Measurements from ENCODE around the gene RIT1.

The RIT1 gene

DNA sequence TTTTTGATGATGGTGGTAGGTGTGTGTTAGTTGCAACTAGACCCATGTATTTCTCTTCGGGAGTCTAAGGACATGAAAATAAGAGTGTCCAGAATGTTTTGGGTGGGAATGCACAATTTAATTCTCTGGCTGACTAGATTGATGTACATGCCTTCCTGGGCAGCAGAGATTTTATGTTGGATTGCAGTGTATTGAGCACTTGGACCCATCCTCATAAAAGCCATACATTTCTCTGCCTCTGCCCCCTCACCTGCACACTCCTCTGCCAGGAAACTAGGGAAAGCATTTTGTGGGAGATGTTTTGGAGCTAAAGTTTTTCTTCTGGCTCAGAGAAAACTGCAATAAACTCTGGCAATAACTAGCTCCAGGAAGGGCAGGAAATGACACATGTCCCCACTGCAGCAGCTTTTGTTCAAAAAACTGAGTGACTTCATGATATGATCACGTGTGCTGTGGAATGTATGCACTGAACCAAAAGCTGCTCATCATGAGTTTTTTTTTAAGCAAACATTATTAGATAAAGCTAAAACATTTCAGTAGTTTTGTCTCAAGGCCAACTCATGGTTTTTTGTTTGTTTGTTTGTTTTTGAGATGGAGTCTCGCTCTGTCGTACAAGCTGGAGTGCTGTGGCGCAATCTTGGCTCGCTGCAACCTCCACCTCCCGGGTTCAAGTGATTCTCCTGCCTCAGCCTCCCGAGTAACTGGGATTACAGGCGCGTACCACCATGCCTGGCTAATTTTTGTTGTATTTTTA lies 17.6 kb downstream of the RIT1 start:
- Histone ChIP-seq H3K27ac (ENCODE audit: low read depth, low read length) (peak overlapping the region; percentile 98), H3K27me3 (ENCODE audit: insufficient read depth, low read length) (no peaks in the 10 kb centered on the region), H3K36me3 (ENCODE audit: insufficient read depth, low read length) (peaks cover 9% of the 10 kb centered on the region), H2AFZ (ENCODE audit: low read length, unreplicated experiment) (no peak overlapping the region), H3K4me3 (ENCODE audit: low read depth, low read length) (peak overlapping the region; percentile 45), H3K4me1 (ENCODE audit: control insufficient read depth, insufficient read depth, low read length, unreplicated experiment) (peaks cover 38% of the 10 kb centered on the region), H3K79me2 (ENCODE audit: control insufficient read depth, insufficient read depth, low read length, unreplicated experiment) (no peaks in the 10 kb centered on the region)

GRCh38 chr1:155892796-155893195 lies 18.4 kb downstream of the RIT1 start:
- H2AFZ ChIP-seq (ENCODE audit: low read length, unreplicated experiment), result no peak overlapping the region
- peaks cover 36% of the 10 kb centered on the region for H3K4me1 ChIP-seq (ENCODE audit: control insufficient read depth, insufficient read depth, low read length, unreplicated experiment)
- H3K27ac ChIP-seq (ENCODE audit: low read depth, low read length), result peak overlapping the region; percentile 98
- H3K4me3 ChIP-seq (ENCODE audit: low read depth, low read length), result peak overlapping the region; percentile 45
- no peaks in the 10 kb centered on the region for H3K27me3 ChIP-seq (ENCODE audit: insufficient read depth, low read length)
- no peaks in the 10 kb centered on the region for H3K79me2 ChIP-seq (ENCODE audit: control insufficient read depth, insufficient read depth, low read length, unreplicated experiment)
- peaks cover 4% of the 10 kb centered on the region for H3K36me3 ChIP-seq (ENCODE audit: insufficient read depth, low read length)

- no peaks in the 10 kb centered on the region for H3K27me3 ChIP-seq (ENCODE audit: insufficient read depth, low read length)
- H3K4me1 ChIP-seq (ENCODE audit: control insufficient read depth, insufficient read depth, low read length, unreplicated experiment), result peaks cover 36% of the 10 kb centered on the region
- no peak overlapping the region for H3K4me3 ChIP-seq (ENCODE audit: low read depth, low read length)
- no peaks in the 10 kb centered on the region for H3K36me3 ChIP-seq (ENCODE audit: insufficient read depth, low read length)
- no peak overlapping the region for H2AFZ ChIP-seq (ENCODE audit: low read length, unreplicated experiment)
- H3K79me2 ChIP-seq (ENCODE audit: control insufficient read depth, insufficient read depth, low read length, unreplicated experiment), result no peaks in the 10 kb centered on the region
- peak overlapping the region; percentile 81 for H3K27ac ChIP-seq (ENCODE audit: low read depth, low read length)
Observed at GRCh38 chr1:155890251-155890650, 20.9 kb downstream of the RIT1 start.

DNA sequence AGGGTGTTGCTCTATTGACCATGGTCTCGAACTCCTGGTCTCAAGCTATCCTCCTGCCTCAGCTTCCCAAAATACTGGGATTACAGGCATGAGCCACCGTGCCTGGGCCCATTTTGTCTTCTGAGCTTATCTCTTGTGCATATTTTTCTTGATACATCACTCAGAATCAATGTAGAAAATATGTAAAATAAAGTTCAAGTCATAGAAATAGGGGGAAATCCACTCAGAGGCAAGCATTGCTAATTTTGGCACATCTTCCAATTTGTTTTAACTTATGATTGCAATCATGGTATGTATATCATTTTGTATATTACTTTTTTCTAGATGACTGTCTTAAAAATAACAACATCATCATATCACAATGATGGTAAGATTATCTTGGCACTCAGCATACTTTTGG lies 21.6 kb downstream of the RIT1 start:
- Histone ChIP-seq H3K4me3 (ENCODE audit: low read depth, low read length) (no peak overlapping the region), H3K27me3 (ENCODE audit: insufficient read depth, low read length) (no peaks in the 10 kb centered on the region), H3K79me2 (ENCODE audit: control insufficient read depth, insufficient read depth, low read length, unreplicated experiment) (no peaks in the 10 kb centered on the region), H3K36me3 (ENCODE audit: insufficient read depth, low read length) (no peaks in the 10 kb centered on the region), H3K27ac (ENCODE audit: low read depth, low read length) (peak overlapping the region; percentile 81), H2AFZ (ENCODE audit: low read length, unreplicated experiment) (no peak overlapping the region), H3K4me1 (ENCODE audit: control insufficient read depth, insufficient read depth, low read length, unreplicated experiment) (peaks cover 40% of the 10 kb centered on the region)

- H3K4me3 ChIP-seq (ENCODE audit: low read depth, low read length), result no peak overlapping the region
- H3K4me1 ChIP-seq (ENCODE audit: control insufficient read depth, insufficient read depth, low read length, unreplicated experiment), result peaks cover 35% of the 10 kb centered on the region
- H3K27ac ChIP-seq (ENCODE audit: low read depth, low read length), result no peak overlapping the region
- no peaks in the 10 kb centered on the region for H3K79me2 ChIP-seq (ENCODE audit: control insufficient read depth, insufficient read depth, low read length, unreplicated experiment)
- no peaks in the 10 kb centered on the region for H3K36me3 ChIP-seq (ENCODE audit: insufficient read depth, low read length)
- no peak overlapping the region for H2AFZ ChIP-seq (ENCODE audit: low read length, unreplicated experiment)
- H3K27me3 ChIP-seq (ENCODE audit: insufficient read depth, low read length), result no peaks in the 10 kb centered on the region
Observed at GRCh38 chr1:155888481-155888880, 22.7 kb downstream of the RIT1 start.

GRCh38 chr1:155884982-155885381 lies 26.2 kb downstream of the RIT1 start:
- Histone ChIP-seq H3K27me3 (ENCODE audit: insufficient read depth, low read length) (no peaks in the 10 kb centered on the region), H2AFZ (ENCODE audit: low read length, unreplicated experiment) (no peak overlapping the region), H3K4me1 (ENCODE audit: control insufficient read depth, insufficient read depth, low read length, unreplicated experiment) (peaks cover 14% of the 10 kb centered on the region), H3K79me2 (ENCODE audit: control insufficient read depth, insufficient read depth, low read length, unreplicated experiment) (no peaks in the 10 kb centered on the region), H3K27ac (ENCODE audit: low read depth, low read length) (no peak overlapping the region), H3K4me3 (ENCODE audit: low read depth, low read length) (no peak overlapping the region), H3K36me3 (ENCODE audit: insufficient read depth, low read length) (no peaks in the 10 kb centered on the region)

DNA sequence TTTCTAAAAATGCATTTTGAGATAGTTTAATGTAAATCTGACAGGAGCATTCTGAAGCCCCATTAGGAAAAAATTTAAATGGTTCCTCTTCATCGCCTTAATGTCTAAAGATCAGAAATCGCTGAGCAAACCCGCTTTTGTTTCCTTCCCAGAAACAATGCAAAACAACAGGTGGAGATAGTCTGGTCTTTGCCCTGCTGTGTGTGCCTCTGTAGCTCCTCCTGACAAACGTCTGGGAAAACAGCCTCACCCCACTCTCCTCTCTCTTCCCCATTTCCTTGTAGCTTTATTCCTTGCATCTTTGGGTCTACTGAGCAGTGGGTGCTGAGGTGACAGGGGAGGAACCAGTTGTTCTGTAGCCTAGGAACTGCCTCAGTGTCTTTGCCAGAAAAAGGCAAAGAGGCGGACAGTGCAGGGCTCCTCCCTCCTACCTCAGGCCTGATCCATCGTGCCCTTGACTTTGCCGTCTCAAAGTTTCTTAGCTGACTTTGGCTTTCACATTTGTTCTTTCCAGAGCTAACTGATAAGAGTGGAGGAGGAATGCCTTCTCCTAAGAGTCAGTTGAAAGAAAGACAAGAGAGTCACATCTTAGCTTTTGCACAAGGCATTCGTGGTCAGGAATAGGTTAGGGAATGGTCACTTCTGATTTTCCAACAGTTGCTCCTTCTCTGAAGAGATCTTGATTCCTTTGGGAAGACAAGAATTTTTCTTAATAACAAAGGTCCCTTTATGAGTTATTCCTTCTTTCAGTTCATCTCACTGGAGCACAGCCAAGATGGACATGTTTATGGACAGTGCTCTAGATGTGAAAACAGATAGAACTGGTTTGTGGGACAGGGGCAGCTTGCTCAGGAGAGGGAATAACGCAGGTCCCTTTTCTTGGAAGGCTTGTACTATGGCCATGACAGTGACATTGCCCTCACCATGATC lies 26.9 kb downstream of the RIT1 start:
- no peaks in the 10 kb centered on the region for H3K36me3 ChIP-seq (ENCODE audit: insufficient read depth, low read length)
- no peak overlapping the region for H3K4me3 ChIP-seq (ENCODE audit: low read depth, low read length)
- H2AFZ ChIP-seq (ENCODE audit: low read length, unreplicated experiment), result no peak overlapping the region
- H3K27ac ChIP-seq (ENCODE audit: low read depth, low read length), result no peak overlapping the region
- H3K79me2 ChIP-seq (ENCODE audit: control insufficient read depth, insufficient read depth, low read length, unreplicated experiment), result no peaks in the 10 kb centered on the region
- peaks cover 8% of the 10 kb centered on the region for H3K4me1 ChIP-seq (ENCODE audit: control insufficient read depth, insufficient read depth, low read length, unreplicated experiment)
- H3K27me3 ChIP-seq (ENCODE audit: insufficient read depth, low read length), result no peaks in the 10 kb centered on the region

- H3K4me3 ChIP-seq (ENCODE audit: low read depth, low read length), result no peak overlapping the region
- no peaks in the 10 kb centered on the region for H3K36me3 ChIP-seq (ENCODE audit: insufficient read depth, low read length)
- H3K4me1 ChIP-seq (ENCODE audit: control insufficient read depth, insufficient read depth, low read length, unreplicated experiment), result peaks cover 6% of the 10 kb centered on the region
- no peaks in the 10 kb centered on the region for H3K27me3 ChIP-seq (ENCODE audit: insufficient read depth, low read length)
- H3K79me2 ChIP-seq (ENCODE audit: control insufficient read depth, insufficient read depth, low read length, unreplicated experiment), result no peaks in the 10 kb centered on the region
- H3K27ac ChIP-seq (ENCODE audit: low read depth, low read length), result no peak overlapping the region
- H2AFZ ChIP-seq (ENCODE audit: low read length, unreplicated experiment), result no peak overlapping the region
Observed at GRCh38 chr1:155882766-155883165, 28.4 kb downstream of the RIT1 start.

DNA sequence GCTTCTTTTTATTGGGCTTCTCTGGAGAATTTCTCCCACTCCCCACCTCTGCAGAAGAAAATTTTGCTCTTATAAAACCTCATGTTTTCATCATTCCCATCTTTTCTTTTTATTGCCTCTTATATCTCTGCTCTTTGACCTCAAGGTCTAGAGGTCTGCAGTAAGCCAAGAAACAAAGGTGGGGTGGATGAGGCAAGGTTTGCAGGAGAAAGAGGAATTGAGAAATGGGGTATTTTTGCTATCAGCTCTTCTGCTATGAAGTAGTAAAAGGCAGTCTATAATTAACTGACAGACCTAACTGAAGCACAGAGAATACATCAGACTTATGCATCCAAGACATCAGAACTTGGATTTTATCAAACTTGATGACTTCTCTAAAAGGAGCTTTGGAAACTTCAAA lies 28.9 kb downstream of the RIT1 start:
- H3K4me1 ChIP-seq (ENCODE audit: control insufficient read depth, insufficient read depth, low read length, unreplicated experiment), result peaks cover 6% of the 10 kb centered on the region
- H3K27ac ChIP-seq (ENCODE audit: low read depth, low read length), result no peak overlapping the region
- H2AFZ ChIP-seq (ENCODE audit: low read length, unreplicated experiment), result no peak overlapping the region
- no peaks in the 10 kb centered on the region for H3K36me3 ChIP-seq (ENCODE audit: insufficient read depth, low read length)
- H3K4me3 ChIP-seq (ENCODE audit: low read depth, low read length), result no peak overlapping the region
- no peaks in the 10 kb centered on the region for H3K79me2 ChIP-seq (ENCODE audit: control insufficient read depth, insufficient read depth, low read length, unreplicated experiment)
- H3K27me3 ChIP-seq (ENCODE audit: insufficient read depth, low read length), result no peaks in the 10 kb centered on the region

DNA sequence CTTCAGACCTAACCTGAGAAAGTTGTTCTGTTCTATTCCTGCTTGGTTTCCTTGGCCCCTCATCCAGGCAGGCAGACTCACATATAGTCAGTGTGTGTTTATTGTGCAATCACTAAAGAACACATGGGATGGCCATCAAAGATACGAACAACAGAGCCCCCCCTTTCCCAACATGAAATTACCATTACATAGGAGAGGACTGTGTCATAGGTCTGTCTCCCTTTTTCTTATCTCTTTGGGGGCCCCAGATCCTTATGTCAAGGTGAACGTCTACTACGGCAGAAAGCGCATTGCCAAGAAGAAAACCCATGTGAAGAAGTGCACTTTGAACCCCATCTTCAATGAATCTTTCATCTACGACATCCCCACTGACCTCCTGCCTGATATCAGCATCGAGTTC lies 30.2 kb downstream of the RIT1 start:
- peaks cover 6% of the 10 kb centered on the region for H3K4me1 ChIP-seq (ENCODE audit: control insufficient read depth, insufficient read depth, low read length, unreplicated experiment)
- H3K27ac ChIP-seq (ENCODE audit: low read depth, low read length), result no peak overlapping the region

More for the DNA sequence above, 30.2 kb downstream of the RIT1 start:
- H3K79me2 ChIP-seq (ENCODE audit: control insufficient read depth, insufficient read depth, low read length, unreplicated experiment), result no peaks in the 10 kb centered on the region
- no peaks in the 10 kb centered on the region for H3K27me3 ChIP-seq (ENCODE audit: insufficient read depth, low read length)
- no peak overlapping the region for H3K4me3 ChIP-seq (ENCODE audit: low read depth, low read length)
- H3K36me3 ChIP-seq (ENCODE audit: insufficient read depth, low read length), result no peaks in the 10 kb centered on the region
- no peak overlapping the region for H2AFZ ChIP-seq (ENCODE audit: low read length, unreplicated experiment)

Measured in ACC112 (cell line).